A549 treated with CpdA at 1 μM for 4 hours (cell line): Measurements from ENCODE around the gene POU4F1. TPM values are rescaled to one million over a fixed set of nuclear protein-coding genes. Genes with fewer than 3 reads are reported as not detected.

Experiments used
- total RNA-seq: library from RNA; stranded (reverse); fragments of 200-300 nt; extraction: Qiagen RNA extraction; gene quantifications from 5 replicates; pipeline ENCODE4 v1.2.3, GENCODE V29; 2022; ENCODE audit warnings: low read depth

Gene POU4F1
- 0.66 to 1.0 TPM (median 0.73 TPM) in 5 replicates for total RNA-seq

GRCh38 chr13:78603240-78603957 lies at the start of gene POU4F1:
Gene POU4F1 (minus strand): TSS chr13:78603552. CDS start chr13:78603326, 226 bp downstream.

Other genes starting within 250 kb of the POU4F1 start
- 7.9 to 13.0 TPM (median 8.6 TPM) in 5 replicates for gene OBI1, start 55.6 kb upstream of the POU4F1 start, total RNA-seq